Bronchial epithelial cell (primary cell): ENCODE results near the gene COL25A1. TPM values are rescaled to one million over a fixed set of nuclear protein-coding genes. Genes with fewer than 3 reads are reported as not detected.
"Not testable (repeated sequence)": the region's sequence is repeated elsewhere in the genome, so short reads cannot be mapped to it uniquely, and the experiment has no call there.

Source experiments
- DNase-seq: peaks from one replicate; pipeline ENCODE4 v3.0.0-alpha.2; 2010; ENCODE audit warnings: low read depth
- FAIRE-seq: peaks from 2 replicates; lab custom pipeline; 2011; peaks lifted over from hg19 to GRCh38; lab: Jason Lieb, UNC
- H3K27me3 ChIP-seq: 2 replicates; pipeline ENCODE4 v1.5.1; 2011; ENCODE audit warnings: low read length; ENCODE audit not compliant: control insufficient read depth, insufficient read depth
- H3K36me3 ChIP-seq: 2 replicates; pipeline ENCODE4 v1.5.1; 2011; ENCODE audit warnings: low read length; ENCODE audit not compliant: control insufficient read depth, insufficient read depth
- H3K4me3 ChIP-seq: 2 replicates; pipeline ENCODE4 v1.5.1; 2011; ENCODE audit warnings: mild to moderate bottlenecking, low read depth, low read length, control low read depth
- CTCF ChIP-seq: IDR thresholded peaks from 2 replicates; pipeline ENCODE4 v1.5.1; 2011; ENCODE audit warnings: mild to moderate bottlenecking, moderate library complexity, low read length, control low read depth, inconsistent platforms; ENCODE audit not compliant: insufficient read depth, severe bottlenecking
- total RNA-seq: library from RNA; depleted of rRNA; stranded (reverse); fragments of >200 nt; gene quantifications from 2 replicates; pipeline ENCODE4 v1.2.1, GENCODE V29; 2014

The COL25A1 gene
- total RNA-seq, 1 donor from 2014 or later, result under 0.01 TPM

- DNase-seq, result no peak
- no peak overlapping the region for H3K4me3 ChIP-seq
- H3K36me3 ChIP-seq, result no peaks in the 10 kb centered on the region
- no peak for FAIRE-seq
- no peak for TF ChIP-seq CTCF
- no peaks in the 10 kb centered on the region for H3K27me3 ChIP-seq
These were observed 298.5 kb downstream of the COL25A1 start for GRCh38 chr4:109003964-109004363.

- FAIRE-seq, result no peak
These were observed 310.7 kb downstream of the COL25A1 start for GRCh38 chr4:108991551-108992328.

GRCh38 chr4:108988464-108989195 is 313.8 kb downstream of the COL25A1 start:
- no peak for TF ChIP-seq CTCF
- H3K27me3 ChIP-seq, result peaks cover 1% of the 10 kb centered on the region
- DNase-seq, result no peak
- FAIRE-seq, result no peak
- no peak overlapping the region for H3K4me3 ChIP-seq
- H3K36me3 ChIP-seq, result no peaks in the 10 kb centered on the region

More at GRCh38 chr4:108991551-108992328, 310.7 kb downstream of the COL25A1 start:
- peak; percentile 58 for DNase-seq
- no peak overlapping the region for H3K4me3 ChIP-seq
- peaks cover 1% of the 10 kb centered on the region for H3K27me3 ChIP-seq
- TF ChIP-seq CTCF, result no peak
- no peaks in the 10 kb centered on the region for H3K36me3 ChIP-seq

- H3K4me3 ChIP-seq, H3K27me3 ChIP-seq, FAIRE-seq, DNase-seq, H3K36me3 ChIP-seq: not testable (repeated sequence)
These were observed 318.0 kb downstream of the COL25A1 start for GRCh38 chr4:108984495-108984894.

GRCh38 chr4:108982402-108983185 is 319.9 kb downstream of the COL25A1 start:
- Histone ChIP-seq H3K27me3 (no peaks in the 10 kb centered on the region), H3K36me3 (no peaks in the 10 kb centered on the region), H3K4me3 (no peak overlapping the region)
- no peak for FAIRE-seq
- DNase-seq, result no peak
- TF ChIP-seq CTCF, result no peak
